Cardiac muscle cell (in vitro differentiated cells and primary cell): Measurements from ENCODE around the gene TSPAN14. TPM values are rescaled to one million over a fixed set of nuclear protein-coding genes. Genes with fewer than 3 reads are reported as not detected.

Experiments used
- DNase-seq, 2 donors: peaks; one replicate each; pipeline versions ENCODE4 v3.0.0 to v3.0.0-alpha.2; 2010 to 2017; ENCODE audit warnings: low read depth in 1 of 2, low spot score in 1 of 2
- H3K27ac ChIP-seq: fragments of 200-600 bp; sonication (generic); 2 replicates; pipeline ENCODE4 v1.5.1; 2016
- H3K27me3 ChIP-seq: fragments of 200-600 bp; sonication (generic); 2 replicates; pipeline ENCODE4 v1.6.0; 2016; ENCODE audit warnings: control low read depth
- H3K36me3 ChIP-seq: fragments of 200-600 bp; sonication (generic); 2 replicates; pipeline ENCODE4 v1.5.1; 2016; ENCODE audit warnings: control low read depth
- H3K4me1 ChIP-seq: fragments of 200-600 bp; sonication (generic); 2 replicates; pipeline ENCODE4 v1.8.1; 2017; ENCODE audit warnings: low read depth, mild to moderate bottlenecking, mixed run types
- H3K4me3 ChIP-seq: fragments of 200-600 bp; sonication (generic); 2 replicates; pipeline ENCODE4 v1.5.1; 2016; ENCODE audit warnings: mild to moderate bottlenecking
- H3K9me3 ChIP-seq: fragments of 200-600 bp; sonication (generic); 2 replicates; pipeline ENCODE4 v1.5.1; 2017; ENCODE audit warnings: low read depth, mild to moderate bottlenecking, control low read depth
- CTCF ChIP-seq: IDR thresholded peaks from 2 replicates; pipeline ENCODE4 v1.5.1; 2012; ENCODE audit warnings: low read depth, mild to moderate bottlenecking, low read length
- polyA plus RNA-seq: library from polyadenylated mRNA; unstranded; fragments of >200 nt; fragmentation: Nextera tagmentation; extraction: Ambion mirVana; gene quantifications from 2 replicates; pipeline ENCODE4 v1.2.1, GENCODE V29; 2016
- total RNA-seq: library from RNA; depleted of rRNA; stranded (reverse); fragments of >200 nt; gene quantifications from 2 replicates; pipeline ENCODE4 v1.2.3, GENCODE V29; 2016

The TSPAN14 gene
- total and polyA plus RNA-seq, 2 experiments from 2014 or later: 31.6 to 55.1 TPM

- Histone ChIP-seq H3K27ac (no peak overlapping the region), H3K27me3 (no peaks in the 10 kb centered on the region), H3K4me1 (no peaks in the 10 kb centered on the region), H3K9me3 (no peaks in the 10 kb centered on the region), H3K4me3 (no peak overlapping the region), H3K36me3 (no peaks in the 10 kb centered on the region)
- no peak for TF ChIP-seq CTCF
- DNase-seq: no peak
These were observed 128.3 kb downstream of the TSPAN14 start for GRCh38 chr10:80582286-80582960.

Other genes starting within 250 kb of the TSPAN14 start
- 74.4 and 80.2 TPM in 2 replicates for gene ANXA11, start 248.8 kb upstream of the TSPAN14 start, total RNA-seq
- 82.4 and 112 TPM in 2 replicates for gene ANXA11, start 248.8 kb upstream of the TSPAN14 start, polyA plus RNA-seq
- gene MAT1A, start 164.7 kb upstream of the TSPAN14 start, total RNA-seq: 5.1 and 5.6 TPM in 2 replicates
- gene MAT1A, start 164.7 kb upstream of the TSPAN14 start, polyA plus RNA-seq: 1.9 and 3.4 TPM in 2 replicates
- not detected in 2 replicates for gene DYDC1, start 97.6 kb upstream of the TSPAN14 start, total RNA-seq
- gene DYDC1, start 97.6 kb upstream of the TSPAN14 start, polyA plus RNA-seq: 0.41 TPM in 1 of 2 replicates, not detected in the other
- gene DYDC2, start 97.5 kb upstream of the TSPAN14 start, total RNA-seq: not detected in 2 replicates
- gene DYDC2, start 97.5 kb upstream of the TSPAN14 start, polyA plus RNA-seq: 0.62 TPM in 1 of 2 replicates, not detected in the other
- gene PRXL2A, start 45.8 kb upstream of the TSPAN14 start, total RNA-seq: 52.0 and 61.8 TPM in 2 replicates
- gene PRXL2A, start 45.8 kb upstream of the TSPAN14 start, polyA plus RNA-seq: 132 and 144 TPM in 2 replicates
- gene SH2D4B, start 83.6 kb downstream of the TSPAN14 start, total RNA-seq: 0.18 TPM in 1 of 2 replicates, not detected in the other
- not detected in 2 replicates for gene SH2D4B, start 83.6 kb downstream of the TSPAN14 start, polyA plus RNA-seq